Mucosa of gallbladder (tissue), 1 donor: ENCODE data around the gene NAGPA. TPM values are rescaled to one million over a fixed set of nuclear protein-coding genes. Genes with fewer than 3 reads are reported as not detected.

ENCODE experiments used
- DNase-seq: peaks from one replicate; pipeline ENCODE4 v3.0.0-alpha.2; 2020; ENCODE audit warnings: low spot score
- total RNA-seq: library from RNA; stranded (reverse); gene quantifications from one replicate; pipeline ENCODE4 v1.2.1, GENCODE V29; 2021
- donor health status: DM: no; HTN: no; CAD: no.

The NAGPA gene
- total RNA-seq, 1 donor from 2014 or later, result 10.7 TPM

- no peak for DNase-seq
These were observed 6.0 kb downstream of the NAGPA start for GRCh38 chr16:5027575-5028235.

- DNase-seq, result no peak
These were observed 6.6 kb downstream of the NAGPA start for GRCh38 chr16:5027086-5027485.

DNA sequence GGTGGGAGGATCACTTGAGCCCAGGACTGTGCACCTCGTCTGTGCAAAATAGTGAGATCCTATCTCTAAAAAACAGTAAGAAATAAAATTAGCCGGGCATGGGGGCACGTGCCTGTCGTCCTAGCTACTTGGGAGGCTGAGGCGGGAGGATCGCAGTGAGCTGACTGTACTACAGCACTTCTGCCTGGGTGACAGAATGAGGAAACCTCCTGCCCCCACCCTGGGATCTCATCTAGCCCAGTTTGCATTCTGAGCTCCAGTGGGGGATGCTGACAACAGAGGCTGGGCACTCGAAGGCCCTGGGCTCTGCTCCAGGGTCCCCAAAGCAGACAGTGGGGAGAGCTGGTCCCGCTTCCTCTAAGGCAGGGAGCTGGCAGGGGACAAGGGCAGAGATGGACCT lies 7.1 kb downstream of the NAGPA start:
- no peak for DNase-seq

DNA sequence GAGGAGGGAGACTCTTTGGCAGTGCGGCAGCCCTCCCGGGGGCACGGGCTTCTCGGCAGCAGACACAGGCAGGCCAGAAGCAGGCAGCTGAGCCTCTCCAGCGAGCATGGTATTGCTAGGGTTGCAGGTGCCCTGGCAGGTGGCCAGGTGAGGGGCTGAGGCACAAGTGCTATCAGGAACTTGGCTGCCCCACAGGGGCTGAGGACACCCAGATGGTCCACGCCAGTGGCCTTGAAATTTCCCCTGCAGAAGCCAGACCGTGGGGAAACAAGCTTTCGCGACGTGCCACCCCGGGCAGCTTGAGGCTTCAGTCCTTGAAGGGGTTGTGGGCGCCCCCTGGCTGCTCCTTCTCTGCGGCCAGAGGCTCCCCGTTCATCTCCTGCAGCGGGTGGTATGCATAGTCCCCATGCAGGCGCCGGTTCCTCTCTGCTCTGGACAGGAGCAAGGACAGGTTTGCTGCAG lies 8.5 kb downstream of the NAGPA start:
- DNase-seq, result no peak

- DNase-seq, result peak; percentile 17
These were observed 9.1 kb downstream of the NAGPA start for GRCh38 chr16:5024632-5025031.

DNA sequence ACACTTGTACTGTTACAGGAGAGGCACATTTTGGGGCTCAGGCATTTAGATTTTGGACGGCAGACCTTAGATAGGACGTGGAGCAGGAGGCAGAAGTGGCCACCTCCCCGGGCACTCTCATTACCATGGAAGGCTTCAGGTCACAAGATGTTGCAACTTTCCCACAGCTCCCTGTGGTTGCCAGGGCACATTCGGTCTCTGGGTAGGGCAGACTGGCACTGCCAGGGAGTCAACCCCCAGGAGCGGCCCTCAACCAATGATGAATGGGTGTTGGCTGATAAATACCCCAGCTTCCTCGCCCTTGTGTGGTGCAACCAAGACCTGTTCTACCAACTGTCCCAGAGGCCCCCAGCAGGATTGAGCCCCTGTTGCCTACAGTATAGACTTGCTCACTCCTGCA lies 11.2 kb downstream of the NAGPA start:
- no peak for DNase-seq

DNA sequence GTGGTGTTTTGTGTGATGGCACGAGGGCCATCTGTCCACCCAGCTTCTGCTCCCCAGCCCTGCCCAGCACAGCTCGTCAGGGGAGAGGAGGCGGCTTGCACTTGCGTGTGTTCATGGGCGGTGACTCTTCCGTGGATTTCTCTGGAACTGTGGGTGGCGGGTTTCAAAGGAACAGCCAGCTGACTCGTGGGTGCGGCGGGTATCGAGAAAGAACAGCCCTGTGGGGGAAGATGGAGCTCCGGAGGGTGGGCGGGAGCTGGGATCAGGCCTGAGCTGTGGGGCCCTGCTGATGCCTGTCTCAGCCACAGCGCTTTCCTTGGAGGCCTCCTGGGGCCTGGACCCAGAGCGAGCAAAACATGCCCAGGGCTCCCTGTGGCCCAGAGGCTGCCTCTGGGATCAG lies 13.2 kb downstream of the NAGPA start:
- no peak for DNase-seq

- DNase-seq, result no peak
These were observed 14.0 kb downstream of the NAGPA start for GRCh38 chr16:5019775-5020174.

DNA sequence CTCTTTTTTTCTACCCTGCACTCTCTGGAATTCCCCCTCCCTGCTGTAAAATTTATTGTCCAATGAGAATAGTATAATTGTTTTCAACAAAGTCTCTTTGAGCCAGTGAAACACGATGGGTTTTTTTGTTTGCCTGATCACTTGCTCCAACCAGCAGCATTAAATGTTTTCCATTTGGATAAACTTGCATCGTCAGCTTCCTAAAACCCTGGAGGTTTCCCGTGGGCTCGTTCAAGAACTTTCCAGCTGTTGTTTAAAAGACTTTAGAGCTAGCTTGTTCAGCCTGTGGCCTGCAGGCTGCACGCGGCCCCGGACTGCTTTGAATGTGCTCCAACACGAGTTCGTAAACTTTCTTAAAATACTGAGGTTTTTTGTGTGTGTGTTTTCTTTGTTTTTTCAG lies 14.9 kb downstream of the NAGPA start:
- peak; percentile 13 for DNase-seq

DNA sequence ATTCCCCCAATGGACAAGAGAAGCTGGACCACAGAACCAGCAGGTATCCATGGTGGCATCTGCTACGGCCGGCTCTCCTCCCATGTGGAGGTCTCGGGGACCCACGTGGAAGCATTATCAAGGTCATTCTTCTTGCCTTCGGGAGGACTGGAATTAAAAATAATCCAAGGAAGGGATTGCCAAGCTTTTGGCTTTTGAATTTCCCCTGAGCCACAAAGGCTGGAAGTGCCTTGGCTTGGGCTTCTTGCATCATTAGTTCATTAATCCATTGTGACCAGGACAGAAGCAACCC lies 16.1 kb downstream of the NAGPA start:
- DNase-seq, result no peak

GRCh38 chr16:5016967-5017677 lies 16.6 kb downstream of the NAGPA start:
- no peak for DNase-seq

DNA sequence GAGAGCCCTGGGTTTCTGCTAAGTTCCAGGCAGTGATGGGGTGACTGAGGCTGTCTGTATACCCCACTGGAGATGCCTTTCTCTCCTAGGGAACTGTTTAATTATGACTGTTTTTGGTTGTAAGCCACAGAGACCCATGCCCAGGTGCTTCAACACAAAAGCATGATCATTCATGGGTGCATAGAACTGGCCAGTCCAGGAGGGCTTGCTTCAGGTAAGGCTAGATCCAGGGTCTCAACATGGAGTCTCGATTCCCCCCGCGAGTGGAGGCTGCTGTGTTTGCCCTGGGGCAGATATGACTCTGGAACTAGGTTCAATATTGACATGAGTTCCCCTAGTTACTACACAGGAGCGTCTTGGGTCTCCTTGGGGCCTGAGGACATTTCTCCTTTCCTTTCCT lies 17.8 kb downstream of the NAGPA start:
- no peak for DNase-seq

DNA sequence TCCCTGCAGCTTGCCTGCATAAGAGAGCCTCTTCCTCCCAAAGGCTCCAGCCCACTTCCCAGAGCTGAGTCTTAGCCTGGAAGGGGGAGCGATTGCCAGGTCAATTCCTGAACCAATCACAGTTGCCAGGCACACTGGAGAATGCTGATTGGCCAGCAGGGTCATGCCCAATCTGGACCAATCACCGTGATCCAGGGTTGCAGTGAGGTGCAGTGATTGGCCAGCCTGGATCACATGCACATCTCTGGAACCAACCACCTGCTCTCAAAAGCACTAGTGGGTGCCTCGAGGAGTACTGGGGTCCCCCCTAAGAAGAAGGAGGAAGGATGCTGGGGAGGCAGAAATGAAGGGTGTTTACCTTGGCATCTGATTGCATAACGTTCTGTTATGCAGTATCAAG lies 18.4 kb downstream of the NAGPA start:
- no peak for DNase-seq

GRCh38 chr16:5012887-5013286 lies 20.8 kb downstream of the NAGPA start:
- no peak for DNase-seq

DNA sequence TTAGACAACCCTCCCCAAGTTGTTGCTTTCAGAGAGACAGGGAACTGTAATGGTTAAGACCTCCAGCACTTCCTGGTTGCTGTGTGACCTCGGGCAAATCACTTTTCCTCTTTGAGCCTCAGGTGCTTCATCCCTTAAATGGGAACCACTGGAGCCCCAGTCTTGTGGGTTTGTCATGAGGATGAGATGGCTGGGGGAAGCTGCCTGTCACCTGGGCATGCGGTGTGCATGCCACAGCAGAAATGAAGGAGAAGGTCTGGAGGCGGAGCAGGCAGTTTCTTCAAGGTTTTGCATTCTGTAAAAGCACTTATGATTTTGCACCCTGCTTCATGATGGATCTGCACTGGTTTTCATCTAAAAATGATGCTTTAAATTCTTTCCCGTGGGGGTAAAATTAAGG lies 22.1 kb downstream of the NAGPA start:
- DNase-seq, result no peak

- no peak for DNase-seq
These were observed 23.0 kb downstream of the NAGPA start for GRCh38 chr16:5010576-5011329.

GRCh38 chr16:5008311-5008731 lies 25.4 kb downstream of the NAGPA start:
- DNase-seq, result no peak

DNA sequence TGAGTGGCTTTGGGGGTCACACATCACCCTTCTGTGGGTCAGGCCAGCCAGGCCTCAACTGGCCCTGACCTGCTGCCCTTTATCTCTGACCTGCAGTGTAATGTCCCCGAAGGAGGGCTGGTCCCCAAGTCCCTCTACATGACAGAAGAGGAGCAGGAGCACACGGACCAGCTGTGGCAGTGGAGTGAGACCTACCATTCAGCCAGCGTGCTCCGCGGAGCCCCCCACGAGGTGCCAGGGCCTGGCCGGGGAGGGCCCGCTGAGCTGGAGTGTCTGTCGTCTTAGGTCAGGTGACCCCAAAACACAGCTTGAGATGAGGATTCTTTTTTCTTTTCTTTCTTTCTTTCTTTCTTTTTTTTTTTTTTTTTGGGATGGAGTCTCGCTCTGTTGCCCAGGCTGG lies 26.5 kb downstream of the NAGPA start:
- no peak for DNase-seq

DNA sequence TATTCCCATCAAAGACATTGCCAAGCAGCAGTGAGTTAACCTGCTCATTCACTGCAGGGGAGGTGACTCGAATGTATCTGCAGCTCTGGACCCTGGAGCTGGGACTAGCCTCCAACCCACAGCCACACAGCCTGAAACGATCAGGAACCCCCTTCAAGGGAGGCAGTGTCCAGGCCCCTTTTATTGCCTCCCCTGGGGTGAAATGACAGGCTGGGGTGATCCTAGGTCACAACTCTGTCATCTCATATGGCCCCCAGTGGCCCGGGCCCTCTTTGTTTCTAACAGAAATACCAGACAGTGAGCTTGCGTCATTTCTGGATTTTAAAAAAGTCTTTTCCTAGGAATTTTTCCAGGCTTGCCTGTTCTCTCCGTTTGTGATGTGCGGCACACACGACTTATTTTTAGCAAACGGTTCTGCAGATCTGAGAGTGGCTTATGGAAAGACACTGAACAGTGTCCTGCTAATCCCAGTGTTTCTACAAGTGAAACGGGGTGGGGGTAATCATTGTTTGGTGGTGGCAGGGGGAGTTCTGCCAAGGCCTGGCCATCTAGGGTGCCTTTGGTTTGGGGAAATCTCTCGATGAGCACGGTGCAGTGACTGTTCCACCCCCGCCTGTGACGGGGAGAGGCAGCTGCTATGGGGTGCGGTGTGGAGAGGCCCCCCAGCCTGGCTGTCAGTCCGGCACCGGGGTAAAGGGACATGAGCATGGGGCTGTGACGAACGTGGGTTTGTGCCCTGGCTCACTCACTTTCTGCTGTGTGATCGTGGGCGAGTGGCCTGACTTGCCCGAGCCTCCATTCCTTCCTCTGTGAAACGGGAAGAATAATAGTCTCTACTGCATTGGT lies 27.2 kb downstream of the NAGPA start:
- DNase-seq, result no peak

- DNase-seq, result no peak
These were observed 27.8 kb downstream of the NAGPA start for GRCh38 chr16:5005916-5006315.

- no peak for DNase-seq
These were observed 29.4 kb downstream of the NAGPA start for GRCh38 chr16:5004311-5004710.

DNA sequence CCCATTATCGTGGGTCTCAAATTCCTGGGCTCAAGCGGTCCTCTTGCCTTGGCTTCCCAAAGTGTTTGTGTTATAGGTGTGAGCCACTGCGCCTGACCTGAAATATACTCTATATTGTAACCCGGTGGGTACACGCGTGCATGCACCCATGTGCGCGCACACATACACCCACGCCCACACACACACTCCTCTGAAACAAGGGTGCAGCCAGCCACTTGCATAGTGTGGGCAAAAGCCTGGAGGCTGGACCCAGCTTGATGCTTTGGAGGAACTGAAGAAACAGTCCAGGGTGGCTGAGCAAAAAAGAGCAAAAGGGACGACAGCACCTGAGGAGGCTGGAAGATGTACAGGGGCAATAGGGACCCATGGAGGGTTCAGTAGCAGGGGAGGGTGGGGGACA lies 29.9 kb downstream of the NAGPA start:
- no peak for DNase-seq
